ENCODE data around the gene FAF1. TPM values are rescaled to one million over a fixed set of nuclear protein-coding genes. Genes with fewer than 3 reads are reported as not detected.

Gene FAF1
- total and polyA plus RNA-seq, 9 of the 15 experiments (the other 6 are each of a cell fraction or from before 2014, with no cell fraction given) = 48.7 to 225 (median 118) TPM

- ChIA-PET POLR2A (interaction anchor here (2.0 kb wide), 1 partner anchor 12 kb away, joined by 4 read pairs; no protein-coding TSS in a partner anchor), CTCF (ENCODE audit: low intra/inter-chr PET ratio) (no interaction called here)
- no peak for FAIRE-seq
- H2AFZ ChIP-seq (ENCODE audit: low read depth, low read length) = no peak overlapping the region
- H3K36me3 ChIP-seq (ENCODE audit: control insufficient read depth, insufficient read depth, low read length) = peaks cover 76% of the 10 kb centered on the region
- H3K4me1 ChIP-seq (replicated peaks in 1 of 2; ENCODE audit: control insufficient read depth in 2 of 2, insufficient read depth in 2 of 2, low read length in 2 of 2) = no peaks in the 10 kb centered on the region
- intact Hi-C loops (cut with micrococcal nuclease) (no loop called here), in situ Hi-C loops (cut with MboI) (no loop called here)
- no peak overlapping the region for H3K4me2 ChIP-seq (ENCODE audit: insufficient read depth, low read length)
- no peak for DNase-seq (ENCODE audit: extremely low read depth in 1 of 4, low spot score in 3 of 4)
- no peaks in the 10 kb centered on the region for H3K27me3 ChIP-seq (ENCODE audit: control insufficient read depth in 2 of 2, insufficient read depth in 2 of 2, low read length in 2 of 2)
- H3K79me2 ChIP-seq (ENCODE audit: control insufficient read depth, insufficient read depth, low read length) = no peaks in the 10 kb centered on the region
- no peak overlapping the region for H3K9ac ChIP-seq (ENCODE audit: insufficient read depth in 1 of 2, low read depth in 2 of 2, low read length in 2 of 2)
- no peak overlapping the region for H3K4me3 ChIP-seq
- H3K9me1 ChIP-seq (ENCODE audit: control insufficient read depth, insufficient read depth, low read length) = no peaks in the 10 kb centered on the region
- WGBS (ENCODE audit: insufficient coverage, low coverage, missing lambda C conversion rate) = 98% methylated on average over 2 of the region's 2 CpGs
- no peak overlapping the region for H3K27ac ChIP-seq (ENCODE audit: extremely low read depth, low read depth, low read length)
- ATAC-seq = no peak
- H4K20me1 ChIP-seq (replicated peaks; ENCODE audit: control insufficient read depth, insufficient read depth, low read length) = no peaks in the 10 kb centered on the region
- BruUV-seq (replicated peaks) = no TSS peak
- no peaks in the 10 kb centered on the region for H3K9me3 ChIP-seq (replicated peaks; ENCODE audit: control insufficient read depth, insufficient read depth, low read depth, low read length)
- TF ChIP-seq EGR1 (conservative IDR thresholded peaks at IDR 0.05) (no peak), ZNF165 (CRISPR knock-in tag; IDR thresholded peaks at IDR 0.05; ENCODE audit: borderline replicate concordance) (no peak), POLR2G (IDR thresholded peaks at IDR 0.05; ENCODE audit: low read depth, low read length) (no peak), ZNF785 (CRISPR knock-in tag; IDR thresholded peaks at IDR 0.05) (no peak), ZNF444 (CRISPR knock-in tag; IDR thresholded peaks at IDR 0.05) (no peak), STAG1 (CRISPR knock-in tag; IDR thresholded peaks at IDR 0.05; ENCODE audit: borderline replicate concordance) (no peak), ZNF224 (CRISPR knock-in tag; IDR thresholded peaks at IDR 0.05) (no peak), PHF21A (IDR thresholded peaks at IDR 0.05; ENCODE audit: borderline replicate concordance, low read depth) (no peak)
- TF ChIP-seq, protein P1, sequence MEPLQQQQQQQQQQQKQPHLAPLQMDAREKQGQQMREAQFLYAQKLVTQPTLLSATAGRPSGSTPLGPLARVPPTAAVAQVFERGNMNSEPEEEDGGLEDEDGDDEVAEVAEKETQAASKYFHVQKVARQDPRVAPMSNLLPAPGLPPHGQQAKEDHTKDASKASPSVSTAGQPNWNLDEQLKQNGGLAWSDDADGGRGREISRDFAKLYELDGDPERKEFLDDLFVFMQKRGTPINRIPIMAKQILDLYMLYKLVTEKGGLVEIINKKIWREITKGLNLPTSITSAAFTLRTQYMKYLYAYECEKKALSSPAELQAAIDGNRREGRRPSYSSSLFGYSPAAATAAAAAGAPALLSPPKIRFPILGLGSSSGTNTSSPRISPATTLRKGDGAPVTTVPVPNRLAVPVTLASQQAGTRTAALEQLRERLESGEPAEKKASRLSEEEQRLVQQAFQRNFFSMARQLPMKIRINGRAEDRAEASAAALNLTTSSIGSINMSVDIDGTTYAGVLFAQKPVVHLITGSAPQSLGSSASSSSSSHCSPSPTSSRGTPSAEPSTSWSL (CRISPR knock-in tag; IDR thresholded peaks at IDR 0.05; ENCODE audit: borderline replicate concordance) = no peak
Measured at GRCh38 chr1:50566405-50566804, 393.7 kb downstream of the FAF1 start.

Measured in K562 (cell line).